HG03342 (cell line): ENCODE data around the gene BLVRA.

Experiments used
- ATAC-seq: cut with Tn5 transposase; IDR thresholded peaks from one replicate; pipeline ENCODE4 v1.9.1; 2021; ENCODE audit warnings: mild to moderate bottlenecking, moderate library complexity; ENCODE audit not compliant: unreplicated experiment

BLVRA gene

DNA sequence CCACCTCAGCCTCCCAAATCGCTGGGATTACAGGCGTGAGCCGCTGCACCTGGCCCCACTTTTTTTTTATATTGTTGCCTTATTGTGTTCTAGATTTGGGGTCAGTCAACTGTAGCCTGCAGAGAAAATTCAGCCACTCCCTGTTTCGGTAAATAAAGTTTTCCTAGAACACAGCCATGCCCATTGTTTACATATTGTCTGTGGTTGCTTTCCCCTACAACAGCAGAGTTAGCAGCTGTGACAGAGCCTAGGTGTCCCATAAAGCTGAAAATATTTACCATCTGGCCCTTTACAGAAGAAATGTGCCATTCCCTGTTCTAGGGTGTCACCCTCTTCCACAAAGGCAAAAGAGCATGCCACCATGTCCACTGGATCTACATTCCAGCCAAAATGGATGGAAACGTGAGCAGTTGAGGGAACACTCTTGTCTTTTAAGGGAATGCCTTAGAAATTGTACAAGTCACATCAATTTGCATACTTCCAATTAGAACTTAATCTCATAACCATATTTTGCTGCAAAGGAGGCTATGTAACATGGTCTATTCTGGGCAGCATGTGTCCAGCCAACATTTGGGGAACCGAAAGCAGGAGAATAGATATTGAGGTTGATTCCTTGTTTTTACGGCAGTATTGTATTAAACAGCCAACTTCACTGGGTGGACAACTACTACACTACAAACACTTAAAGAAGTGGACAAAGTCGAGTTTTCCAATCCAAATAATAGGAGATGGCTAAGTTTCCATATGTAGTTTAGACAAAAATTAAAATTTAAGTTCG lies 11.0 kb upstream of the BLVRA start:
- no peak for ATAC-seq

DNA sequence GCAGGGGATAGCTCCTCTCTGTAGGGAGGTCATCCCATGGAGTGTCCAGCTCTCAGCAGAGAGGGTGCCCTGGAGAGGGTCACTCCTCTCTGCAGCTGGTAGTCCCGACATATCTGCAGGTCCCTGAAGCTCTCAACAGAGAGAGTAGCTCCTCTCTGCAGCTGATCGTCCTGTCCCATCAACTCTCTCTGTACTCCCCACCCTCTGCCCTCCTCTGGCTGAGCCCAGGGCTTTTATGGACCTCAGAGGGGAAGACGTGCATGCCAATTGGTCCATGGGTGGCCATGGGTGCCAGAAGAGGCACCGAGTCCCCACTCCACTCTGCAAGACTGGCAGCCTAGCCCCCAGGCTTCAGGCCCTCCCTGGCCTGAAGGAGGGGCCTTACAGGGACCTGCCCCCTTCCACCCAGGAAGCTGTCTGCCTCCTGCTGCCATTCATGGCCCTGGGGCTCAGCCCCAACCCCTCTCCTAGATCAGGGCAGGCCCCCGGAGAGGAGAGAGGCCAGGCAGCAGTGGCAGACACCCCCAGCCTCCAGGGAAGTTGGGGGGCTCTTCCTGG lies 9.0 kb upstream of the BLVRA start:
- ATAC-seq: no peak

DNA sequence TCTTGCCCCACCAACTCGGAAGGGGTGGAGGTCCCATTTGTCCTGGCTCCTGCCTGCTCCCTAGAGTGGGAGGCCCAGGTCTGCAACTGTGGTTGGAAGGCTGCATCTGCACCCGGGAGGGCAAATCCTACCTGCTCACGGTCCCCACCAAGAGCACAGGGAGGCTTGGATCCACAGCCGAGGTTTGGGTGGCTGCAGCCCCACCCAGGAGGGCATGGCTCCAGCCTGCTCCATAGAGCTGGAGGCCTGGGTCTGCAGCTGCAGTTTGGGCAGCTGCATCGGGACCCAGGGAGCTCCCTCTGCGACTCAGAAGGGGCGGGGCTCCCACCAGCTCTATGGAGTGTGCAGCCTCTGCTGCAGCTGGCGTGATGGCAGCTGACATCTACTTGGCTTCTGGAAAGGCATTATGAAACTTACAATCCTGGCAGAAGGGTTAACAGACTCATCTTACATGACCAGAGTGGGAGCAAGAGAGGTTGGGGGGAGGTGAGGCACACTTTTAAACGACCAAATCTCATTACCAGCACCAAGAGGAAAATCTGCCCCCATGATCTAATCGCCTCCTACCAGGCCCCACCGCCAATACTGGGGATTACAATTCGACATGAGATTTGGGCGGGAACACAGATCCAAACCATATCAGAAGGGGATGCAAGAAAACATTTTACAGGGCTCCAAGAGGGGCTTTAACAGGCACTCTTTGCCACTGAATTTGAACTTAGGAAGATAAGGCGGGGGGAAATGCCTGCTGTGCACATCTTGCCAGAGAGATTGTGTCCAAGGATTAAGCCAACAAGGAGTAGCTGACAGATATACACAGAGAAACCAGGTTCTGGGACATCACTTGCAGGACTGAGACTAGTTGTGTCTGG lies 8.2 kb upstream of the BLVRA start:
- no peak for ATAC-seq

DNA sequence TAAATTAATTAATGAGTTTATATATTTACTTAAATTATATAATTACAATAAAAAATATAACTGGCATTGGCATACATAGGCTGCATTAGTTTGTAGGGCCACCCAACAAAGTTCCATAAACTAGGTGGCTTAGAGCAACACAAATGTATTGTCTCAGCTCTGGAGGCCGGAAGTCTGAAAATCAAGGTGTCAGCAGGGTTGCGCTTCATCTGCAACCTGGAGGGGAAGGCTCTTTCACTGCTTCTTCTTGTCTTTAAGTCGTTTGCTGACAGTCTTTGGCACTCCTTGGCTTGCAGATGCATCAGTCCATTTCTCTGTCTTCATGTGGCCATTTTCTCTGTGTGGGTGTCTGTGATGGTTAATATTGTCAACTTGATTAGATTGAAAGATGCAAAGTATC lies 6.1 kb upstream of the BLVRA start:
- no peak for ATAC-seq

DNA sequence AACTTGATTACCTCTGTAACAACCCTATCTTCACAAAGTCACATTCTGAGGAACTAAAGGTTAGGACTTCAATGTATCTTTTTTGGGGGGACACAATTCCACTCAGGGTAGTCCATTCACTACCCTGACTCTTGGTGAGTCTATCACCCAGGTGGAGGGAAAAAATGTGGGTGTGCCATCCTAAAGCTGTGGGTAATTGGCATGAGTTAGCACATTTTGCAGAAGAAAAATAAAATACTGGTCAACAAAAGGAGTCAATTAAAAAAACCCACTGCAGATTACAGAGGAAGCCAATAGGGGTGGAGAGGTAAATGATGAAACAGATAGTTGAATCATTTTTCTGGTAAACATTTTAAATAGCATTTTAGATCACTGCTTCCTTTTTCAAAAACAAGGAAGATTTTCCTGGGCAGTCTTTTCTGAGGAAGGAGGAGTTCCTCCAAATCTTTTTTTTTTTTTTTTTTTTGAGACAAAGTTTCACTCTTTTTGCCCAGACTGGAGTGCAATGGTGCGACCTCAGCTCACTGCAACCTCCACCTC lies 5.1 kb upstream of the BLVRA start:
- no peak for ATAC-seq

DNA sequence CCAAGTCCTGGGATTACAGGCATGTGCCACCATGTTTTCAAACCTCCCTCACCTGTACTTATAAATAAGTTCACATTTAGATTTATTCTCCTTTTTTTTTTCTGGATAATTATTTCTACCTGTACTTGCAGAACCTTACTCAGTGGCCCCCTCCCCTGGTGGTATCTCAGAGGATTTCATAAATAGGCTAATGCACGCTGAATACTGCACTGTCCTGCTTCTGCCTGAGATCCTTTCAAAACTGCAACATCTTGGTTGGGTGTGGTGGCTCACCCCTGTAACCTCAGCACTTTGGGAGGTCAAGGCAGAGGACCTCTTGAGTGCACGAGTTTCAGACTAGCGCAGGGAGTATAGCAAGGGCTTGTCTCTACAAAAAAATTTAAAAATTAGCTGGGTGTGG lies 4.6 kb upstream of the BLVRA start:
- no peak for ATAC-seq

DNA sequence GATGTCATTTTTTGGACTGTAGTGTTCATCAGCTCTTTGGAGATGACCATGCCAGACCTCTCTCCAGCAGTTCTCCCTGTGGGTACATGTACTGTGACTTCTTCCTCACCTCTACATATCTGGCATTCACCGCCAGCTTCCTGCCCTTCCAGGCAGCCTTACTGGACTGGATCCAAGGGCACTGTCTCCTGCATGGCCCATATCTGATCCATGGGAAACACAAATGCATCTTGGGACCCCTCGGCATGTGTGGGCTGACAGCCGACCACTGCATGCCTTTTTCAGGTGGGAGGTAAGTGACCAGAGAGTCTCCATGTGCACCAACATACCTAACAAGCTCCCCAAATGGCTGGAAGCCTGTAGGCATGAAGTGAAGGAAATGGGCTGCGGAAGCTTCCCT lies 3.9 kb upstream of the BLVRA start:
- no peak for ATAC-seq

DNA sequence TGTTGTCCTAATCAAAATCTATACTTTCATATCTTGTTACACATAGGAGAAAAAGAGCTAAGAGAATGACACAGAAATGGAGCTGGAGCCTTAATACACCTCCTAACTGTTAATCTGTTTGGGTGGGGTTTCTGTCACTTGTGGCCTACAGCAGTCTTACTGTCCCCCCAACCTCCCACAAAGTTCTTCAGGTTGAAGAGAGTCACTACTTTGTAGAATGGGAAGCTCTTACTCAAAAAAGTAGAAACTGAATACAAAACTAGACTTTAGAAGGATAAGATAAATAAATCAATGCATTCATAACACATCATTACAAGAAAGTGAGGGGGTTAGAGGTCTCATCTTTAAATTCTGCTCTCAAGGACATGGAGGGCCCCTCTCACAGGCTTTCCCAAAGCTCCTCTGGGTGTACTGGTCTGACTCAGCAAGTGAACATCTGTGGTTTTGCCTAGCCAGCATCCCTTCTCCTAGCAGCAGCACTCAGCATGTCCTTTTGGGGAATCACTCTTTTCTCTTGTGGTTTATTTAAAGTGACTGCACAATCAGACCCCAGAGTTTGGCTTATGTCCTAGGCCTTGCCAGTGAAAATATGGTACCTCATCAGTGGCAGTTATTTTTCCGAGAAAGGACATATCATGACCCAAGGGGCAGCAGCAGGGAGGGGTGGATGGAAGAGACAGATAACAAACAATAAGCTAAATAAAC lies 2.0 kb upstream of the BLVRA start:
- ATAC-seq: no peak

DNA sequence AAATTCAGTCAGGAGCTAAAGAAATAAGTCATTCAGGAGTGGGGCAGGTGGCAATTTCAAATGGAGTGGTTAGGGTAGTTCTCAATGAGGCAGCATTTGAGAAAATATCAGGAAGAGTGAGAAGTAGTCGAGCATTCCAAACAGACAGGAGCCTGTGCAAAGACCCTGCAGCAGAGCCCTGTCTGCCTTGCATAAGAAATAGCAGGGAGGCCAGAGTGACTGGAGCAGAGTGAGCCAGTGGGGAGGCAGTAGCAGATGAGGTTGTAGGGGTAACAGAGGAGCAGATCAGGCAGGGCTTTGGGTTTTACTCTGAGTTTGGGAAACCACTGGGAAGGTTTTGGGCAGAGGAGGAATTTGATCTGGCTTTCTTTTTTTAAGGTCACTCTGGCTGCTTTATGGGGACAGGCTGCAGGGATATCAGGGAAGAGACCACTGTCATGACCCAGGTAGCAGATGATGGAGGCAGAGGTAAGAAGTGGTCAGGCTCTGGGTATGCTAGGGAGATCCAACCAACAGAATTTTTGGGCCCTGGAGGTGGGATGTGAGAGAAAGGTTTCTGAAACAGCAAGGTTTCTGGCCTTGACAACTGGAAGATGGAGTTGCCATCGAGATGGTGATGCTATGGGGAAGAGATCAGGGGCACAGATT lies 1.3 kb upstream of the BLVRA start:
- ATAC-seq: no peak

DNA sequence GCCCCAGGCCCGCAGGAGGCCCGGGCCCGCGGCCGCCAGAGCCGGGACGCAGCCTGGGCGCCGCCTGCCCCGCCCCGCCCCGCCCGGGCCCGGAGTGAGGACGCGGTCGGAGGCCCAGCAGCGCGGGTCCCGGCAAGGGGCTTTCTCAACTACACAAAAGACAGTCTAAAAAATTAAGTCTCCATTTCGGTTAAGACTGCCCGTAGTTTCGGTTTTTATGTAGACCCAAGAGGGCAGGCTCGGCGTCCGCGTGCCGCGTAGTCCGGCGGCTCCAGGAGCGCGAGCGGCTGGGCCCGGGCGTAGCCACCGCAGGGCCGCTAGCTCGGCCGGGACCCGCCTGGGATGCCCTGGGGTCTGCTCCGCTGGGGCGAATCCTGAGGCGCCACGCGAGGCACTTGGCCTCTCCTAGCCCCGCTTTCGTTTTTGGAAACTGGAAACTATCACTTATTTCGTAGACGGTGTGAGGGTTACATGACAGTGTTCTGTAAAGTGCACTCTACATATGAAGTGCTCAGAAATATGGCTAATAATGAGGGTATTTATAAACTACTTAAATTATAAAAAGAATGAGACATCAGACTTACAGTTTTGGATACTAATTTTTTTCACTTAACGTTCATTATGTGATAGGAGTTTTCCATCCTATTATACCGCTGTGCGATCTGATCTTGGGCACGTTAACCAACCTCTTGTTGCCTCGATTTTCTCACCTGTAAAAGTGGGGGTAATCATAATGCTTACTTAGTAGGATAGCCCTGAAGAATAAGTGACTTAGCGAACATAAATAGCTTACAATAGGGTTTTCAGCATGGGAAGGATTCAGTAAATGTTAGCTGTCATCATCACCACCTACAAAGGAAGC lies 573 bp downstream of the BLVRA start:
- peak; percentile 41 for ATAC-seq

DNA sequence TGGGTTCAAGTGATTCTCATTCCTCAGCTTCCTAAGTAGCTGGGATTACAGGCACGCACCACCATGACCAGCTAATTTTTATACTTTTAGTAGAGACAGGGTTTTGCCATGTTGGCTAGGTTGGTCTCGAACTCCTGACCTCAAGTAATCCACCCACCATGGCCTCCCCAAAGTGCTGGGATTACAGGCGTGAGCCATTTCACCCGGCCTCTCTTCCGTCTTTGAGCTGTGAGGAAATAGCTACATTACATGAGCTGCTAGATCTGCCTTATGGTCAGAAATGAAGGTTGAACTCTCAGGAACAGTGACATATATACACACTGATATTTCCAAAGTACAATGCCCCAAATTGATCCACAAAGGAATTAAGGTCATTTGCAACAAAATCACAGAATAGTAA lies 2.4 kb downstream of the BLVRA start:
- no peak for ATAC-seq

DNA sequence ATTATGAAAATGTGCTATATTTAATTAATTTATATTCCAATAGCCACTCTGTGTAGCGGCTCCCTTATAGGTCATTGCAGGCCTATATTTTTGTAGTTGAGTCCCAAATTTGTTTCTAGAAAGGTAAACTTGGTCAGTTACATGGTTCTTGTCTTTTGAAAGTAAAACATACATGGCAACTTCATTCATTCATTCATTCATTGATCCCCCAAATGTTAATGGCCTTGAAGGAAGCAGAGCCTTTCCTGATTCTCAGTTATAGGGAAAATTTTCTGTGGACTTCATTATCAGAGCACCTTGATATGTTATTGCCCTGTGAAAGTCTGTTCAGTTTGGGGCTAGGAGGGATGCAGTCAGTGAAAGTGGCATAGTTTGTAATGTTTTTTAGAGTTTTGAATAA lies 2.9 kb downstream of the BLVRA start:
- no peak for ATAC-seq

DNA sequence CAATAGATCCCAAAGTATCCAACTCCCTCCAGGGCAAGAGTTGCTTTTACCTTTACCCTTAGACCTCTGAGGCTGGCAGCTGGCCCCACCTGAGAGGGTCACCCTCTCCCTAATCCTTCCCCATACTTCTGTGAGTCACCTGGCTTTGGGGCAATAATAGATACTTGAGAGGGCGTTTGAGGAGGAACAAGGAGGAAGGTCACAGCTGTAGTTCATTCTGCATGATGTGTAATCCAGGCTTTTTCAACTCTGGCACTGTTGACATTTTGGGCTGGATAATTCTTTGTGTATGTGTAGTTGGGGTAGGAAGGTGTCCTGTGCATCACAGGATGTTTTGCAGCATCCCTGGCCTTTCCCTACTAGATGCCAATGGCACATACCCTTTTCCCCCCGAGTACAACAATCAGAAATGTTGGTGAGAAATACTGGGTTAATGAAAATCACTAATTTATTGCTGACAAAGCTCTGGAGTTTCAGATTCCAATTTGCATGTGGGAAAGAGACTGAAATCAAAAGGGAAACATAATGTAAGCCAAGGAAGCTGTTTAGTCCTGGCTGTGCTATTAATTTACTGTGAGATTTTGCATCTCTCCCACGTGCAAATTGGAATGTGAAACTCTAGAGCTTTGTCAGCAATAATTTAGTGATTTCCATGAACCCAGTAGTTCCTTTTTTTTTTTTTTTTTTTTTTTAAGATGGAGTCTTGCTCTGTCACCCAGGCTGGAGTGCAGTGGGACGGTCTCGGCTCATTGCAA lies 3.6 kb downstream of the BLVRA start:
- ATAC-seq: no peak

DNA sequence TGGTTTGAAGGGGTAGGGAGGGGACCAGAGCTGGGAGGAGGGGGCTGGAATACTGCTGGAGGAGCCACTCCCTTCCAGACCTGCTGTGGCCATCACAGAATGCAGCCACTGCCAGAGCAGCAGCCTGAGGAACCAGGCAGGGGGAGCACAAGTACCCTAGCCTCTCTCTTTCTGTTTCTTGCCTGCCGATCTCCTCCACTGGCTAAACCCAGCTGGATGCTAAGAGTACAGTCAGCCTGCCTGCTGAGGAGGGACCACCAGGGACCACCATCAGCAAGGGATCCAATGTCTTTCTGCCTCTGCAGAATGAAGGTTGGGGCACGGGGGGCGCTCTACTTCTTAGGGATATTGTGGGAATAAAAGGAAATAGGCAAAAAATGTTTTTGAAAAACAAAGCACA lies 4.7 kb downstream of the BLVRA start:
- no peak for ATAC-seq

DNA sequence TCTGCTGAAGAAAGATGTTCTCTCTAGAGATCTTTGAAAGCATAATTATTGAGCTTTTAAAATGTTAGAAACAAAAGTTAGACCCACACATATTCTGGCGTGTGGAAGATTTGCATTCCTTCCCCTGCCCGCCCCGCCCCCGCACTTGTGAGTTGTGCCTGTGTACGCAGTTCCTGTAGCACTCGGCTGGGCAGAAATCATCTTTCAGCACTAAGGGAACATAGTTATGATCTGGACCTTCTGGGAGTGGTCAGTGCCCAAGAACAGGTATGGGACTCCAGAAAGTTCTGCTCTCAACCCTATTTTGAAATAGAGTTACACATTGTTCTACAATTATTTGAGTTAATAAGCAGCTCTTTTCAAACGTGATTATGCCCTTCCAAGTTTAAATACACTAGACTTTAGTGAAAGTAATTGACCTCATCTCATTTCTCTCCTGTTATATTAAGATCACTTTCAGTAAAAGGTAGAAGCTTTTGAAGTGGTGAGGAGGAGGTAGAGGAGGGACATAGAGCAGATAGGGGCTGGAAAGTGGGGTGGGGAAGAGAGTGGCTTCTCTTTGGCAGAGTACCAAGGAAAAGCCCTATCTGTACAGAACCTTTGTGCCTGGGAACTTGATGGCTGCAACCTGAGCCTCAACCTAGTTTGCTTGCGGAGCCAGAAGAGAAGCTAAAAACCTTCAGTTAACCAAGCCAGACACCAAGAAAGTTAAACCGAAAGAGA lies 5.7 kb downstream of the BLVRA start:
- no peak for ATAC-seq

DNA sequence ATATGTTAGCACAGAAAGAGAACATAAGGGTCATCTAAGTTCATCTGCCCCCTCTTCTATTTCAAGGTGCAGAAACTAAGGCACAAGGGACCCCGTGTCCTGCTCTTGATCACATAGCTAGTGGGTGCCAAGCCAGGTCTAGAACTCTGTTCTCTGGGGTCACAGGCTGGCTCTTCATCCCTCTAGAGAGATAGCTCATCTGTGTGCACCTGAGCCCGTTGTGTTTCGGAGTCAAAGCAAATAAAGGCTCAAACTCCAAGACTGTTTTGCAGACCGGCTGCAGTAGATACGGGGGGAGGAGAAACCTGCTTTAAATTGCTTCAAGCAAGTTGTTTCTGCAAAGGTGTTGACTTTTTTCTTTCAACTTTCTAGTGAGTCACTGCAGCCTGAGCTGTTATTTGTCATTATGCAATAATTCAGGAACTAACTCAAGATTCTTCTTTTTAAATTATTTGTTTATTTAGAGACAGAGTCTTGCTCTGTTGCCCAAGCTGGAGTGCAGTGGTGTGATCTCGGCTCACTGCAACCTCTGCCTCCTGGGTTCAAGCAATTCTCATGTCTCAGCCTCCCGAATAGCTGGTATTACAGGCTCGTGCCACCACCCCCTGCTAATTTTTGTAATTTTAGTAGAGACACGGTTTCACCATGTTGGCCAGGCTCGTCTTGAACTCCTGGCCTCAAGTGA lies 6.5 kb downstream of the BLVRA start:
- no peak for ATAC-seq

DNA sequence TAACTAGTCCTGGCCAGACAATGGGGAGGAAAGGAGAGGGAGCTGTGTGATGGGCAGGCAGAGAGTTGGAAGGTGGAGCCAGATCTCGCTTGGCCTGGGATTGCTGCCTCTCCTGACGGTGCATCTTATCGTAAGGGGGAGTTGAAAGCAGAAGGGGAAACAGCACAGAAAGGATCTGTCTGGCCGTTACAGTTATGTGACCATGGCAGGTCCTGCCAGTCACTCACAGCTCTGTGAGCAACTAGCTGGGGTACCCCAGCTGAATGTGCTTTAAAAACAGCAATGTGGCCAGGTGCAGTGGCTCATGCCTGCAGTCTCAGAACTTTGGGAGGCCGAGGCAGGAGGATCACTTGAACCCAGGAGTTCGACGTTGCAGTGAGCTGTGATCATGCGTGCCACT lies 8.1 kb downstream of the BLVRA start:
- ATAC-seq: no peak

DNA sequence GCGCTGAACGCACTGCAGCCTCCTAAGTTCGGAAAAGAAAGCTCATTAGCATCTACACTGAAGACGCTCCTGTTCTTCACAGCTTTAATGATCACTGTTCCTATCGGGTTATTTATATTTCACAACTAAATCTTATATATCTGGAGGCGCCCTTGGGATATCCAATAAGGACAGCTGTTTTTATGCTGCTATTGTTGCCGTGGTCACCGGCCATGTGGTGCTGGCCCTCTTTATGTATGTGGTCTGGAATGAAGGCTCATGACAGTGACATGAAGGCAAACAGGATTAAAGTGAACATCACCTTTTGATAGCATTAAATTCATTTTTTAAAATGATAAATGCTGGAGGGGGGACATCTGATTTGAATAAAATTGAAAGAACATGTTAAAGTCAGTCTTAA lies 8.8 kb downstream of the BLVRA start:
- no peak for ATAC-seq
